Epithelial cell of proximal tubule (primary cell): ENCODE measurements around the gene RALY. TPM values are rescaled to one million over a fixed set of nuclear protein-coding genes. Genes with fewer than 3 reads are reported as not detected.

Experiments used
- DNase-seq: peaks from one replicate; pipeline ENCODE4 v3.0.0-alpha.2; 2011; ENCODE audit warnings: low read depth
- H3K4me3 ChIP-seq: 2 replicates; pipeline ENCODE4 v1.5.1; 2011; ENCODE audit warnings: low read depth, mild to moderate bottlenecking, low read length
- total RNA-seq: library from RNA; depleted of rRNA; stranded (reverse); fragments of >200 nt; gene quantifications from 2 replicates; pipeline ENCODE4 v1.2.3, GENCODE V29; 2015
- TF ChIP-seq, protein P1 (sequence below): conservative IDR thresholded peaks from 2 replicates; pipeline ENCODE4 v1.5.1; 2012; ENCODE audit warnings: low read depth, mild to moderate bottlenecking, low read length

The RALY gene
- total RNA-seq, 1 donor from 2014 or later: 111 TPM

- no peak overlapping the region for H3K4me3 ChIP-seq
- no peak for DNase-seq
- TF ChIP-seq, protein P1, sequence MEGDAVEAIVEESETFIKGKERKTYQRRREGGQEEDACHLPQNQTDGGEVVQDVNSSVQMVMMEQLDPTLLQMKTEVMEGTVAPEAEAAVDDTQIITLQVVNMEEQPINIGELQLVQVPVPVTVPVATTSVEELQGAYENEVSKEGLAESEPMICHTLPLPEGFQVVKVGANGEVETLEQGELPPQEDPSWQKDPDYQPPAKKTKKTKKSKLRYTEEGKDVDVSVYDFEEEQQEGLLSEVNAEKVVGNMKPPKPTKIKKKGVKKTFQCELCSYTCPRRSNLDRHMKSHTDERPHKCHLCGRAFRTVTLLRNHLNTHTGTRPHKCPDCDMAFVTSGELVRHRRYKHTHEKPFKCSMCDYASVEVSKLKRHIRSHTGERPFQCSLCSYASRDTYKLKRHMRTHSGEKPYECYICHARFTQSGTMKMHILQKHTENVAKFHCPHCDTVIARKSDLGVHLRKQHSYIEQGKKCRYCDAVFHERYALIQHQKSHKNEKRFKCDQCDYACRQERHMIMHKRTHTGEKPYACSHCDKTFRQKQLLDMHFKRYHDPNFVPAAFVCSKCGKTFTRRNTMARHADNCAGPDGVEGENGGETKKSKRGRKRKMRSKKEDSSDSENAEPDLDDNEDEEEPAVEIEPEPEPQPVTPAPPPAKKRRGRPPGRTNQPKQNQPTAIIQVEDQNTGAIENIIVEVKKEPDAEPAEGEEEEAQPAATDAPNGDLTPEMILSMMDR: no peak
These were observed 51.6 kb downstream of the RALY start for GRCh38 chr20:34045294-34045693.

DNA sequence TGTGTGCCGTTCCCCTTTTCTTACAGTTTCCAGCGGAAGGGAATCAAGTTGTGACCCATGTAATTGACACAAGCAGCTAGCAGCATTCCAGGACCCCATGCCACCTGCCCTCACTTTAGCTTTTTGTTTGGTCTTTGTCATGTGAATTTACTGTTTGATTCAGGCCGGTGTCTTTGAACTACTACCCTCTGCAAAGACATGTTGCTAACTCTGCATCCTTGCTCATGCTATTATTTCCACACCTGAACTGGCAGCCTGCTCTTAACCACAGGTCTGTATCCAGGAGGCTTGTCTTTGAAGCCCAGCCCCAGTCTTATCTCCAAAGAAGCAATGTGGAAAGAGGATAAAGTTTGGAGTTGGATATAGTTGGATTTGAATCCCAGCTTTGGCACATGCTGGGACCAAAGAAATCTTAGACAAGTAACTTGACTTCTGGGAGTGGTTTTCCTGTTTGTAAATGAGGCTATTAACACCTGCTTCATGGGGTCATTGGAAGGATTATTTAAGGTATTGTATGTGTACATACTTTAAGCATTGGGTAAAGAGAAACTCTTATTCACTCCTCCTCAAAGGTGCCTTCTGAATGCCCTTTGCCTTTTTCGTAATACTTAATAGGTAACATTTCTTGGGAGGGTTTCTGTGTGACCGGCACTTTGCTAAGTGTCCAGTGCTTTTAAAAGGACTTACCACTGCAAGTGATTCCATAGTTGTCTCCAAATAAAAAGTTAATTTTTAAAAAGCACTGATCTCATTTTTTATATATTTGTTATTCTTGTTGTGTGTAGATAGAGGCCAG, 52.4 kb downstream of the RALY start:
- TF ChIP-seq, protein P1: no peak
- DNase-seq: no peak

GRCh38 chr20:34047010-34047687, 53.4 kb downstream of the RALY start:
- no peak for DNase-seq
- TF ChIP-seq, protein P1: no peak
- no peak overlapping the region for H3K4me3 ChIP-seq

More for the DNA sequence above, 52.4 kb downstream of the RALY start:
- H3K4me3 ChIP-seq: no peak overlapping the region

DNA sequence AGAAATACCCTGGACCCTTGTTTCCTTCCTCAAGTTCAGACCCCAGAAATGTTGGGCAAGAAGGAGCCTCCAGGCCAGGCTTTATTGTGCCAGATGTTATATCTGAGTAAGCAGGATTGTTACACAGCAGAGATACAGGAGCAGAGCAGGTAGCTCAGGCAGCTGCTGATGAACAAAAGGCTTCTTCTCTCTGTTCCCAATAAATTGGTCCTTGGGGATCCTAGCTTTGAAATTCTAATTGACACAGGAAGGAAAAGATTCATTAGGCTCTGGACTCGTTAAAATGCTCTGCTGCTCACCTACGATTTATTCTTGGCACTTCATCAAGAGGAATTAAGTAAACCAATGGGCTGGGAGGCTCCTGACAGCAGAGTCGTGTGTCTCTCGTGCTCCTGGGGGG, 54.2 kb downstream of the RALY start:
- H3K4me3 ChIP-seq: no peak overlapping the region
- TF ChIP-seq, protein P1: no peak
- no peak for DNase-seq

- no peak for DNase-seq
- TF ChIP-seq, protein P1: no peak
- H3K4me3 ChIP-seq: no peak overlapping the region
These were observed 55.7 kb downstream of the RALY start for GRCh38 chr20:34049389-34049788.

DNA sequence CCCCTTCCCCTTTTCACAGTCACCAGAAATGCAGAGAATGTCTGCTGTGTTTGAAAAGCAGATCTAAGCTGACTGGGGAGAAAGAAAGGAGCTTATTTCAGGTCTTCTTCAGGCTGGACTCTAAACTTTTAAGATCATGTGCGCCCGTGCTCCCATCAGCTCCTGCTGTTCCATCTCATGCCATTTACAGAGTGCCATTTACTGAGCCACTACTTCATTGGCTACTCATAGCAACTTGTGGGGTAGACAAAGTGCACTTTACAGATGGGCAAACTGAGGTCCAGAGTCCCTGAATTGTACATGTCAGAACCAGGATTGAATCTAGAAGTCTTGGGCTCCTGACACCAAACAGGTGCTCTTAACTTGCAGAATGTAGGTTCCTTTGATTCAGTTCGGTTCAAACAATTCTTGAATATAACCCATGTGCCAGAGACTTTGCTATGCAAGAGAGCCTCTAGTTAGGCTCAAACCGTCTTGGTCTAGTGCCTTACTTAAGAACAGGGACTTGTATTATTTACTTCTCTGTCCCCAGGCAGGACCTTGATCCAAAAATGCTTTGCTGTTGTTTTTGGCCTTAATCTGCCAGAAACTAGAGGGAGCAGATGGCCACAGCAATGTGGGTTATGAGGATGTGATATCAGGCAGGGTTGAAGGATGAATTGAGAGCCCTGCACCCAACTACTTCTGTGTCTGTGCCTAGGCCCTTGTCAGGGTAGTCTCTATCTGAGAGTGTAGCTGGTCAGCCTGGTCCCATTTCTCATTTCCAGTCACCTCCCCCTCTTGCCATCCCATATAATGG, 56.4 kb downstream of the RALY start:
- no peak for DNase-seq
- H3K4me3 ChIP-seq: no peak overlapping the region
- TF ChIP-seq, protein P1: no peak
